Activated B cell treated with CpG ODN at 0.5 μM for 24 hours (primary cell): ENCODE measurements around the gene BCL6. TPM values are rescaled to one million over a fixed set of nuclear protein-coding genes. Genes with fewer than 3 reads are reported as not detected.

ENCODE experiments used
- ATAC-seq: fragments of 200-7000 bp; cut with Tn5 transposase; one replicate; pipeline ENCODE4 v1.10.0; 2021; ENCODE audit warnings: low read depth, mild to moderate bottlenecking, moderate library complexity
- CTCF ChIA-PET: fragments of 350-600 bp; sonication (Branson Sonifier 250); formaldehyde crosslinking; loops from one replicate; lab custom pipeline; 2021; ENCODE audit warnings: antibody characterized with exemption; lab: Charles Lee
- POLR2A ChIA-PET: fragments of 350-600 bp; sonication (Branson Sonifier 250); formaldehyde crosslinking; loops from one replicate; lab custom pipeline; 2021; ENCODE audit warnings: antibody characterized with exemption; lab: Charles Lee
- DNase-seq: peaks from one replicate; pipeline ENCODE4 v3.0.0; 2022
- H3K27ac Mint-ChIP-seq: one replicate; pipeline ENCODE4 v1.8.0; 2020; ENCODE audit warnings: mixed read lengths
- H3K27me3 Mint-ChIP-seq: one replicate; pipeline ENCODE4 v1.8.0; 2021; ENCODE audit warnings: mixed read lengths
- H3K36me3 Mint-ChIP-seq: one replicate; pipeline ENCODE4 v1.8.0; 2021; ENCODE audit warnings: low read depth, mixed read lengths
- H3K4me1 Mint-ChIP-seq: one replicate; pipeline ENCODE4 v1.8.0; 2021; ENCODE audit warnings: mixed read lengths
- H3K4me3 Mint-ChIP-seq: one replicate; pipeline ENCODE4 v1.8.0; 2020; ENCODE audit warnings: mild to moderate bottlenecking, mixed read lengths
- H3K9me3 Mint-ChIP-seq: one replicate; pipeline ENCODE4 v1.8.0; 2020; ENCODE audit warnings: mixed read lengths
- intact Hi-C: fragments of 100-400 bp; cut with micrococcal nuclease; formaldehyde crosslinking; loops from one replicate; pipeline ENCODE4 v1.15.1; 2024
- total RNA-seq: library from RNA; stranded (reverse); gene quantifications from 2 replicates; pipeline ENCODE4 v1.2.3, GENCODE V29; 2022
- TF ChIP-seq, protein P1 (sequence below): fragments of 200-600 bp; IDR thresholded peaks from one replicate; pipeline ENCODE4 v1.8.0; 2022; ENCODE audit warnings: antibody characterized with exemption, mild to moderate bottlenecking

The BCL6 gene
- total RNA-seq, 1 donor from 2014 or later: 100 TPM

- Mint-ChIP-seq H3K4me1 (no peaks in the 10 kb centered on the region), H3K27me3 (no peaks in the 10 kb centered on the region), H3K36me3 (no peaks in the 10 kb centered on the region), H3K27ac (no peak overlapping the region), H3K4me3 (no peak overlapping the region), H3K9me3 (no peaks in the 10 kb centered on the region)
- ChIA-PET CTCF (no interaction called here), POLR2A (no interaction called here)
- DNase-seq: no peak
- TF ChIP-seq, protein P1, sequence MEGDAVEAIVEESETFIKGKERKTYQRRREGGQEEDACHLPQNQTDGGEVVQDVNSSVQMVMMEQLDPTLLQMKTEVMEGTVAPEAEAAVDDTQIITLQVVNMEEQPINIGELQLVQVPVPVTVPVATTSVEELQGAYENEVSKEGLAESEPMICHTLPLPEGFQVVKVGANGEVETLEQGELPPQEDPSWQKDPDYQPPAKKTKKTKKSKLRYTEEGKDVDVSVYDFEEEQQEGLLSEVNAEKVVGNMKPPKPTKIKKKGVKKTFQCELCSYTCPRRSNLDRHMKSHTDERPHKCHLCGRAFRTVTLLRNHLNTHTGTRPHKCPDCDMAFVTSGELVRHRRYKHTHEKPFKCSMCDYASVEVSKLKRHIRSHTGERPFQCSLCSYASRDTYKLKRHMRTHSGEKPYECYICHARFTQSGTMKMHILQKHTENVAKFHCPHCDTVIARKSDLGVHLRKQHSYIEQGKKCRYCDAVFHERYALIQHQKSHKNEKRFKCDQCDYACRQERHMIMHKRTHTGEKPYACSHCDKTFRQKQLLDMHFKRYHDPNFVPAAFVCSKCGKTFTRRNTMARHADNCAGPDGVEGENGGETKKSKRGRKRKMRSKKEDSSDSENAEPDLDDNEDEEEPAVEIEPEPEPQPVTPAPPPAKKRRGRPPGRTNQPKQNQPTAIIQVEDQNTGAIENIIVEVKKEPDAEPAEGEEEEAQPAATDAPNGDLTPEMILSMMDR: no peak
- intact Hi-C loops: no loop called here
- ATAC-seq: no peak
Measured at GRCh38 chr3:187705164-187705563, 40.1 kb downstream of the BCL6 start.

DNA sequence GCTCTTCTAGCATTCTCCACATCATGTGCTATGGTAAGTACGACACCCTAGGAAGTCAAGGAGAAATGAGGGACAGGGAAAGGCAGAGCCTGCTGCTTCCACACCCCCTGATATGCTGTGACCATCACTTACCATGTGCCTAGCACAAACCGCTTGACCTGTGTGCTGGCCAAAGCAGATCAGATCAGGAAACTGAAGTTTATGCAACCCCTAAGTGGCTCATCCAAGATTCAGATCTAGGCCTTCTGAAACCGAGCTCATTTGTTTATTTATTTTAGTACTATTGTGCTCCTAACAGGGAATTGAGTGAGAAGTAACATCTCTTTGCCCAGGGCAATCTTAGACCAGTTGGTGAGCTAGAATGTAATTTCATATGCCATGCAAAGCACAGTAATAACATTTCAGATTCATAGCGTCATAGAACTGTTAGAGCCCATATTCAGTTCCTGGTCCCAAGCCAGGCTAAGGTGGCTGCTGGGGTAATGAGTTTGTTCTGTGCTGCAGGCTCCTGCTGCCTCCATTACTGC is 42.7 kb downstream of the BCL6 start, which contains the start of gene RTP2:
TSS of gene RTP2 (minus strand) at position 51 of the 527 bp plus-strand sequence. CDS start 429 bp downstream, outside the sequence.
- no peak for DNase-seq
- no peak within 1 kb of the TSS for H3K4me3 Mint-ChIP-seq
- no peaks in the 10 kb centered on the region for H3K9me3 Mint-ChIP-seq
- ChIA-PET CTCF (interaction anchor here (1.2 to 3.5 kb wide), 2 partner anchors 23 to 386 kb away, joined by 3 to 13 read pairs; no protein-coding TSS in a partner anchor), POLR2A (no interaction called here)
- intact Hi-C loops: no loop called here
- ATAC-seq: no peak
- H3K36me3 Mint-ChIP-seq: no peaks in the 10 kb centered on the region
- TF ChIP-seq, protein P1: no peak
- no peaks in the 10 kb centered on the region for H3K27me3 Mint-ChIP-seq
- no peaks in the 10 kb centered on the region for H3K4me1 Mint-ChIP-seq
- H3K27ac Mint-ChIP-seq: no peak within 1 kb of the TSS

DNA sequence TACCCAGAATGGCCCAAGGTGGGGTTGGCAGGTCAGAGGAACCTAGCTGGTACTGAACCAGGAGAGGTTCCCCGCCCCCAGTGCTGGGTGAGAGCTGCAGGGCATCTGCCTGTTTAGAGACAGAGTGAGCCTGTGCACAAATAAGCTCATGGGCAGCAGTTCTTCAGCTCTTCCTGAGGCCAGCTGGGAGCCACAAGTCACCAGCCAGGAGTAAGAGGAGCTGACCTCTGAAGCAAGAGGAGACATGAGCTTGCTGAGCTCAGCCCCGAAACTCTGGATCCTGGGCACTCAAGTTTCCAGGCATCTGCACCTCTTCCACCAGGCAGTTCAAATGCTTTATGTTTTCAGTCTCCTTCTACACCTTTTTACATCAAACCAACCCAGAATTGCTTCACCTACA is 45.0 kb downstream of the BCL6 start:
- ATAC-seq (no peak), DNase-seq (no peak)
- POLR2A ChIA-PET: no interaction called here
- H3K36me3 Mint-ChIP-seq: no peaks in the 10 kb centered on the region
- TF ChIP-seq, protein P1: no peak
- H3K9me3 Mint-ChIP-seq: no peaks in the 10 kb centered on the region
- intact Hi-C loops: no loop called here
- CTCF ChIA-PET: interaction anchor here (1.4 kb wide), 1 partner anchor 381 kb away, joined by 3 read pairs; no protein-coding TSS in a partner anchor
- H3K4me1 Mint-ChIP-seq: no peaks in the 10 kb centered on the region
- no peak overlapping the region for H3K27ac Mint-ChIP-seq
- H3K4me3 Mint-ChIP-seq: no peak overlapping the region
- peaks cover 9% of the 10 kb centered on the region for H3K27me3 Mint-ChIP-seq

GRCh38 chr3:187698499-187699399 is 46.5 kb downstream of the BCL6 start:
- CTCF ChIA-PET: no interaction called here
- Mint-ChIP-seq H3K4me1 (no peaks in the 10 kb centered on the region), H3K36me3 (no peaks in the 10 kb centered on the region), H3K27me3 (peaks cover 15% of the 10 kb centered on the region), H3K4me3 (no peak overlapping the region), H3K9me3 (no peaks in the 10 kb centered on the region), H3K27ac (no peak overlapping the region)
- POLR2A ChIA-PET: no interaction called here
- DNase-seq (no peak), ATAC-seq (no peak)
- TF ChIP-seq, protein P1: no peak
- intact Hi-C loops: no loop called here

GRCh38 chr3:187696021-187696420 is 49.2 kb downstream of the BCL6 start:
- TF ChIP-seq, protein P1: no peak
- Mint-ChIP-seq H3K27me3 (peaks cover 23% of the 10 kb centered on the region), H3K36me3 (no peaks in the 10 kb centered on the region), H3K9me3 (no peaks in the 10 kb centered on the region), H3K4me3 (no peak overlapping the region), H3K27ac (no peak overlapping the region), H3K4me1 (no peaks in the 10 kb centered on the region)
- DNase-seq (no peak), ATAC-seq (no peak)
- ChIA-PET POLR2A (no interaction called here), CTCF (no interaction called here)
- intact Hi-C loops: no loop called here
